GM18499 (cell line): ENCODE data around the gene CMIP.
"Not testable (repeated sequence)": the region's sequence is repeated elsewhere in the genome, so short reads cannot be mapped to it uniquely, and the experiment has no call there.

Experiments used
- ATAC-seq: cut with Tn5 transposase; IDR thresholded peaks from one replicate; pipeline ENCODE4 v1.9.1; 2021; ENCODE audit warnings: moderate number of reproducible peaks; ENCODE audit not compliant: insufficient read depth, unreplicated experiment

Gene CMIP

GRCh38 chr16:81513204-81514040 is 68.8 kb downstream of the CMIP start:
- no peak for ATAC-seq

- no peak for ATAC-seq
These were observed 69.5 kb downstream of the CMIP start for GRCh38 chr16:81514041-81514559.

GRCh38 chr16:81514568-81515258 is 70.1 kb downstream of the CMIP start:
- no peak for ATAC-seq

GRCh38 chr16:81515281-81515680 is 70.7 kb downstream of the CMIP start:
- no peak for ATAC-seq

GRCh38 chr16:81515721-81516120 is 71.1 kb downstream of the CMIP start:
- ATAC-seq, result no peak

GRCh38 chr16:81516478-81517149 is 72.0 kb downstream of the CMIP start:
- ATAC-seq, result no peak

GRCh38 chr16:81517150-81517499 is 72.5 kb downstream of the CMIP start:
- no peak for ATAC-seq

GRCh38 chr16:81517629-81518438 is 73.2 kb downstream of the CMIP start:
- no peak for ATAC-seq

GRCh38 chr16:81518439-81518757 is 73.8 kb downstream of the CMIP start:
- ATAC-seq, result no peak

- no peak for ATAC-seq
These were observed 74.9 kb downstream of the CMIP start for GRCh38 chr16:81519301-81520150.

GRCh38 chr16:81520151-81520470 is 75.5 kb downstream of the CMIP start:
- ATAC-seq, result no peak

GRCh38 chr16:81520560-81521135 is 76.0 kb downstream of the CMIP start:
- ATAC-seq, result no peak

- no peak for ATAC-seq
These were observed 76.6 kb downstream of the CMIP start for GRCh38 chr16:81521141-81521626.

GRCh38 chr16:81522108-81522701 is 77.6 kb downstream of the CMIP start:
- ATAC-seq, result no peak

- not testable (repeated sequence) for ATAC-seq
These were observed 78.2 kb downstream of the CMIP start for GRCh38 chr16:81522851-81523250.

- no peak for ATAC-seq
These were observed 78.9 kb downstream of the CMIP start for GRCh38 chr16:81523387-81524115.

GRCh38 chr16:81524382-81524781 is 79.8 kb downstream of the CMIP start:
- no peak for ATAC-seq

GRCh38 chr16:81524885-81525284 is 80.3 kb downstream of the CMIP start:
- ATAC-seq, result not testable (repeated sequence)
